NT2/D1 (cell line): Measurements from ENCODE around the gene PCSK1.
"Not testable (repeated sequence)": the region's sequence is repeated elsewhere in the genome, so short reads cannot be mapped to it uniquely, and the experiment has no call there.

ENCODE experiments used
- DNase-seq: peaks from one replicate; pipeline ENCODE4 v3.0.0-alpha.2; 2011; ENCODE audit warnings: low read depth, low spot score
- H3K27me3 ChIP-seq: 2 replicates; pipeline ENCODE4 v1.6.0; 2011; ENCODE audit warnings: mild to moderate bottlenecking; ENCODE audit not compliant: insufficient read length, insufficient read depth
- H3K36me3 ChIP-seq: 2 replicates; pipeline ENCODE4 v1.6.1; 2011; ENCODE audit warnings: mild to moderate bottlenecking, low read length, mixed read lengths; ENCODE audit not compliant: insufficient read depth, insufficient read length
- H3K4me1 ChIP-seq: 2 replicates; pipeline ENCODE4 v1.5.1; 2011; ENCODE audit not compliant: insufficient read depth, insufficient read length
- H3K4me3 ChIP-seq: 2 replicates; pipeline ENCODE4 v1.5.1; 2011; ENCODE audit warnings: low read depth; ENCODE audit not compliant: insufficient read length
- H3K9ac ChIP-seq: 2 replicates; pipeline ENCODE4 v1.6.0; 2011; ENCODE audit warnings: low read depth; ENCODE audit not compliant: insufficient read length
- H3K9me3 ChIP-seq: 2 replicates; pipeline ENCODE4 v1.5.1; 2011; ENCODE audit warnings: mild to moderate bottlenecking, low read length; ENCODE audit not compliant: insufficient read depth
- SUZ12 ChIP-seq: IDR thresholded peaks from 2 replicates; pipeline ENCODE4 v1.6.1; 2011; ENCODE audit not compliant: insufficient read length, insufficient read depth; ENCODE audit errors: extremely low read depth
- YY1 ChIP-seq: IDR thresholded peaks from 2 replicates; pipeline ENCODE4 v1.6.1; 2011; ENCODE audit not compliant: insufficient read length, insufficient read depth
- ZNF274 ChIP-seq: IDR thresholded peaks from 2 replicates; pipeline ENCODE4 v1.6.1; 2011; ENCODE audit warnings: mild to moderate bottlenecking, low read depth, low read length

PCSK1 gene

GRCh38 chr5:96370976-96371375 lies 62.1 kb downstream of the PCSK1 start:
- no peak for DNase-seq
- no peak overlapping the region for H3K4me3 ChIP-seq
- H3K9me3 ChIP-seq: no peaks in the 10 kb centered on the region
- H3K27me3 ChIP-seq: no peaks in the 10 kb centered on the region
- H3K4me1 ChIP-seq: no peaks in the 10 kb centered on the region
- no peak for TF ChIP-seq SUZ12
- no peak for TF ChIP-seq ZNF274
- TF ChIP-seq YY1: no peak
- no peak overlapping the region for H3K9ac ChIP-seq
- H3K36me3 ChIP-seq: no peaks in the 10 kb centered on the region

- H3K36me3 ChIP-seq, H3K9ac ChIP-seq, H3K27me3 ChIP-seq, H3K4me1 ChIP-seq, H3K9me3 ChIP-seq, DNase-seq, H3K4me3 ChIP-seq: not testable (repeated sequence)
Observed at GRCh38 chr5:96367337-96367736, 65.7 kb downstream of the PCSK1 start.

GRCh38 chr5:96354237-96354636 lies 78.8 kb downstream of the PCSK1 start:
- Histone ChIP-seq H3K4me1 (no peaks in the 10 kb centered on the region), H3K4me3 (no peak overlapping the region), H3K9ac (no peak overlapping the region), H3K9me3 (no peaks in the 10 kb centered on the region), H3K27me3 (no peaks in the 10 kb centered on the region), H3K36me3 (no peaks in the 10 kb centered on the region)
- DNase-seq: no peak
- TF ChIP-seq ZNF274 (no peak), SUZ12 (no peak), YY1 (no peak)

GRCh38 chr5:96353220-96353619 lies 79.8 kb downstream of the PCSK1 start:
- TF ChIP-seq YY1: no peak
- Histone ChIP-seq H3K9me3 (no peaks in the 10 kb centered on the region), H3K4me1 (no peaks in the 10 kb centered on the region), H3K4me3 (no peak overlapping the region), H3K27me3 (no peaks in the 10 kb centered on the region), H3K9ac (no peak overlapping the region), H3K36me3 (no peaks in the 10 kb centered on the region)
- no peak for DNase-seq

- TF ChIP-seq YY1: no peak
- no peak for TF ChIP-seq SUZ12
- TF ChIP-seq ZNF274: no peak
- Histone ChIP-seq H3K9me3 (no peaks in the 10 kb centered on the region), H3K4me1 (no peaks in the 10 kb centered on the region), H3K27me3 (no peaks in the 10 kb centered on the region), H3K4me3 (no peak overlapping the region), H3K36me3 (no peaks in the 10 kb centered on the region), H3K9ac (no peak overlapping the region)
- DNase-seq: no peak
Observed at GRCh38 chr5:96350678-96351077, 82.4 kb downstream of the PCSK1 start.

GRCh38 chr5:96348536-96348935 lies 84.5 kb downstream of the PCSK1 start:
- TF ChIP-seq SUZ12: no peak
- no peak for TF ChIP-seq ZNF274
- no peak for TF ChIP-seq YY1
- H3K4me1 ChIP-seq: no peaks in the 10 kb centered on the region

GRCh38 chr5:96347502-96348292 lies 85.4 kb downstream of the PCSK1 start:
- no peaks in the 10 kb centered on the region for H3K27me3 ChIP-seq
- no peaks in the 10 kb centered on the region for H3K36me3 ChIP-seq
- H3K9ac ChIP-seq: no peak overlapping the region
- DNase-seq: no peak
- no peaks in the 10 kb centered on the region for H3K4me1 ChIP-seq
- H3K9me3 ChIP-seq: no peaks in the 10 kb centered on the region
- TF ChIP-seq ZNF274: no peak
- TF ChIP-seq YY1: no peak
- no peak for TF ChIP-seq SUZ12
- H3K4me3 ChIP-seq: no peak overlapping the region

More at GRCh38 chr5:96348536-96348935, 84.5 kb downstream of the PCSK1 start:
- no peaks in the 10 kb centered on the region for H3K9me3 ChIP-seq
- no peak for DNase-seq
- H3K27me3 ChIP-seq: no peaks in the 10 kb centered on the region
- H3K36me3 ChIP-seq: no peaks in the 10 kb centered on the region
- H3K9ac ChIP-seq: no peak overlapping the region
- no peak overlapping the region for H3K4me3 ChIP-seq
